ENCODE data around the gene NLRP9. TPM values are rescaled to one million over a fixed set of nuclear protein-coding genes. Genes with fewer than 3 reads are reported as not detected.

Gene NLRP9
- total RNA-seq, 1 donor from 2014 or later, result not detected

DNA sequence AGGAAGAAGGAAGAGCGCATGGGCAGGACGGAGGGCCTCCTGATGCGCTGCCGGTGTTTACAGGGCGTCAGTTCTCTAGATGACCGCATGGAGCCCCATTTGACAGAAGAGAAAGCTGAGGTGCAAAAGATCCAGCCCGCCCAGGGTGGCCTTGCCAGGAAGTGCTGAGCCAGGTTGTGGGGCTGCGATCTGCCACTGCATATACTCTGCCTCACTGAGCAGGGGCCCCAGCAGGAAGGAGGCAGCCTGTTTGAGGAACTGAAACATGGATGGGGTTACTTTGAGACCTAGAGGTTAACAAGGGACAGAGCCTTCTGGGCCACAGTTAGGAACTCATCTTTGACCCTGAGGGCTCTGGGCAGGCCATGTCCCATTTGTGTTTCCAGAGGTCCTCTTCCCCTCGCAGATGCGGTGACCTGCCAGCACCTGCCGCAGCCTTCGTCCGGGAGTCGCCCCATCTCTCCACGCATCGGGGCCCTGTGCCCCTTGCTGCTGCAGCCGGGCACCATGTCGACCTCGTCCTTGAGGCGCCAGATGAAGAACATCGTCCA, 60.0 kb downstream of the NLRP9 start:
- Mint-ChIP-seq H3K4me1 (ENCODE audit: unreplicated experiment) (peaks cover 32% of the 10 kb centered on the region), H3K36me3 (ENCODE audit: unreplicated experiment) (peaks cover 15% of the 10 kb centered on the region), H3K4me3 (ENCODE audit: unreplicated experiment) (no peak overlapping the region), H3K27me3 (ENCODE audit: unreplicated experiment) (no peaks in the 10 kb centered on the region), H3K27ac (ENCODE audit: unreplicated experiment) (peak overlapping the region; percentile 63), H3K9me3 (ENCODE audit: unreplicated experiment) (no peaks in the 10 kb centered on the region)
- DNase-seq (ENCODE audit: extremely low spot score, unreplicated experiment), result no peak
- TF ChIP-seq, protein P1, sequence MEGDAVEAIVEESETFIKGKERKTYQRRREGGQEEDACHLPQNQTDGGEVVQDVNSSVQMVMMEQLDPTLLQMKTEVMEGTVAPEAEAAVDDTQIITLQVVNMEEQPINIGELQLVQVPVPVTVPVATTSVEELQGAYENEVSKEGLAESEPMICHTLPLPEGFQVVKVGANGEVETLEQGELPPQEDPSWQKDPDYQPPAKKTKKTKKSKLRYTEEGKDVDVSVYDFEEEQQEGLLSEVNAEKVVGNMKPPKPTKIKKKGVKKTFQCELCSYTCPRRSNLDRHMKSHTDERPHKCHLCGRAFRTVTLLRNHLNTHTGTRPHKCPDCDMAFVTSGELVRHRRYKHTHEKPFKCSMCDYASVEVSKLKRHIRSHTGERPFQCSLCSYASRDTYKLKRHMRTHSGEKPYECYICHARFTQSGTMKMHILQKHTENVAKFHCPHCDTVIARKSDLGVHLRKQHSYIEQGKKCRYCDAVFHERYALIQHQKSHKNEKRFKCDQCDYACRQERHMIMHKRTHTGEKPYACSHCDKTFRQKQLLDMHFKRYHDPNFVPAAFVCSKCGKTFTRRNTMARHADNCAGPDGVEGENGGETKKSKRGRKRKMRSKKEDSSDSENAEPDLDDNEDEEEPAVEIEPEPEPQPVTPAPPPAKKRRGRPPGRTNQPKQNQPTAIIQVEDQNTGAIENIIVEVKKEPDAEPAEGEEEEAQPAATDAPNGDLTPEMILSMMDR (IDR thresholded peaks at IDR 0.05), result no peak

DNA sequence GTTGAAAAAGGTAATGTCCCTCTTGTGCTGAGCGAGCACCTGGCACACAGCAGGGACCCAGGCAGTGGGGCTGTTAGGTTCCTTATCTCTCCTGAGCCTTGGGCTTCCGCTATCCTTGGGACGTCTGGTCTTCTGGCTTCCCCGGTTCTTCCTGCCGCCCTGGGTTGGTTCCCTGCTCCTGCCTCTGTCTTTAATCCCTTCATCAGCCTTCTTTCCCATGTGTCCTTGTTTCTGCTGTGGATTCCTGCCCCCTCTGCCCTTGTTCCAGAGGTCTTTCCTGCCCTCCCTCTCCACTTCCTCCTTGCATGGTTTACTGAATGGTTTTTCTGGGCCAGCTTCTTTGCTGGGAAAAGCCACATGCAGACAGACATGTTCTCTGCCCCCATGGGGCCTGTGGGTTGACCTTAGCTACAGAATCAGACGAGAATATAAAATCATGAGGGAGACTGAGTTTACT, 60.6 kb downstream of the NLRP9 start:
- TF ChIP-seq, protein P1 (IDR thresholded peaks at IDR 0.05), result no peak
- peaks cover 32% of the 10 kb centered on the region for H3K4me1 Mint-ChIP-seq (ENCODE audit: unreplicated experiment)
- H3K9me3 Mint-ChIP-seq (ENCODE audit: unreplicated experiment), result no peaks in the 10 kb centered on the region
- peak overlapping the region; percentile 38 for H3K4me3 Mint-ChIP-seq (ENCODE audit: unreplicated experiment)
- H3K27ac Mint-ChIP-seq (ENCODE audit: unreplicated experiment), result peak overlapping the region; percentile 63
- H3K27me3 Mint-ChIP-seq (ENCODE audit: unreplicated experiment), result no peaks in the 10 kb centered on the region
- no peak for DNase-seq (ENCODE audit: extremely low spot score, unreplicated experiment)
- H3K36me3 Mint-ChIP-seq (ENCODE audit: unreplicated experiment), result peaks cover 15% of the 10 kb centered on the region

GRCh38 chr19:55676889-55677505, 61.2 kb downstream of the NLRP9 start:
- Mint-ChIP-seq H3K4me1 (ENCODE audit: unreplicated experiment) (peaks cover 35% of the 10 kb centered on the region), H3K9me3 (ENCODE audit: unreplicated experiment) (no peaks in the 10 kb centered on the region)

DNA sequence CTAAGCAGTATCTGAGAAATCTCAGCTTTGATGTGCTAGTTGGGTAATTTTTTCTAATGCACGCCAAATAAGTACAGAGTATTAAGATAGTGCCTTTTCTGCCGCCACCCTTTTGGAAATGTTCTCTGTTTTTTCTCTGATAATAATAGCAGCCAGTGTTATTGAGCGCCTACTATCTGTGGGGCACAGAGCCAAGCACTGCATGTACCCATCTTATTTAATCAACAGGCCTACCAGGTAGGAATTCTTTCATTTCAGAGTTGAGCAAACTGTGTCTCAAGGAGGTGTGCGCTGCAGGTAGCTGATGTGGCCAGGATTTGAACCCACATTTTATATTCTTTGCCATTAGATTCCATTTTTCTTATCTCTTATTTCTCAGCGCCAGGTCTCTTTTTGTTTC, 61.8 kb downstream of the NLRP9 start:
- Mint-ChIP-seq H3K27me3 (ENCODE audit: unreplicated experiment) (no peaks in the 10 kb centered on the region), H3K9me3 (ENCODE audit: unreplicated experiment) (no peaks in the 10 kb centered on the region), H3K36me3 (ENCODE audit: unreplicated experiment) (peaks cover 15% of the 10 kb centered on the region), H3K27ac (ENCODE audit: unreplicated experiment) (peak overlapping the region; percentile 35), H3K4me1 (ENCODE audit: unreplicated experiment) (peaks cover 38% of the 10 kb centered on the region), H3K4me3 (ENCODE audit: unreplicated experiment) (peak overlapping the region; percentile 97)
- DNase-seq (ENCODE audit: extremely low spot score, unreplicated experiment), result no peak
- TF ChIP-seq, protein P1 (IDR thresholded peaks at IDR 0.05), result no peak

More at GRCh38 chr19:55676889-55677505, 61.2 kb downstream of the NLRP9 start:
- Mint-ChIP-seq H3K4me3 (ENCODE audit: unreplicated experiment) (peak overlapping the region; percentile 97), H3K36me3 (ENCODE audit: unreplicated experiment) (peaks cover 15% of the 10 kb centered on the region), H3K27ac (ENCODE audit: unreplicated experiment) (peak overlapping the region; percentile 5), H3K27me3 (ENCODE audit: unreplicated experiment) (no peaks in the 10 kb centered on the region)
- TF ChIP-seq, protein P1 (IDR thresholded peaks at IDR 0.05), result no peak
- DNase-seq (ENCODE audit: extremely low spot score, unreplicated experiment), result no peak

DNA sequence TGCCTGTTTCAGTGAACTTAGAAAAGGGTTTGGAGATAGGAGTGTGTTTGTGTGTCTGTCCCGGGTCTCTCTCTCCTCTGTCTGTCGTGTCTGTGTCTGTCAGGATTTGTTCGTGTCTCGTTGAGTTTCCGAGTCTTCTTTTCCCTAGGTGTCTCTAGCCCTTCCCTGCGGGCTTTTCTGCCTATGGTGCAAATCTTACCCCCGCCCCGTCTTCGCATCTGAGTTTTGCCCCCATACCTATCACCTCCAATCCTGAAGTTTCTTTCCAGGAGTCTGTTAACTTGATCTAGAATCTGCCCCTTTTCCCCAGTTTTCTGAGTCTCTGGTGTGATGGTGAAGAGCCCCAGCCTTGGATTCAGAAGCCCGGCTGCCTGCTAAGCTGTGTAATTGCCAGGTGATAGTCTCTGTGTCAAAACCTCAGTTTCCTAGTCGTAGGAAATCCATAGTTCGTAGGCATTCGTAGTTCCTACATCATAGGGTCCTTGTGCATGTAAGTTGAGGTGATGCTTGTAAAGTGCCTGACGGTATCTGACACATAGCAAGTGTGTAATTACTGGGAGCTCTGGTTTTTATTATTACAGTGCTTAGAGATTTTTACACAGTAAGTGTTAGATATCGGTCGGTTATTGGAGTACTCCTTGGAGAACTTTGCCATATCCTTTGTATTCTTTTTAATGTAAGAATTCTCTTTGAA, 62.4 kb downstream of the NLRP9 start:
- Mint-ChIP-seq H3K9me3 (ENCODE audit: unreplicated experiment) (no peaks in the 10 kb centered on the region), H3K36me3 (ENCODE audit: unreplicated experiment) (peaks cover 15% of the 10 kb centered on the region), H3K27me3 (ENCODE audit: unreplicated experiment) (no peaks in the 10 kb centered on the region), H3K27ac (ENCODE audit: unreplicated experiment) (peak overlapping the region; percentile 92), H3K4me3 (ENCODE audit: unreplicated experiment) (peak overlapping the region; percentile 97), H3K4me1 (ENCODE audit: unreplicated experiment) (peaks cover 41% of the 10 kb centered on the region)
- no peak for DNase-seq (ENCODE audit: extremely low spot score, unreplicated experiment)
- TF ChIP-seq, protein P1 (IDR thresholded peaks at IDR 0.05), result no peak

All from osteocyte (in vitro differentiated cells).